Activated CD4-positive, alpha-beta T cell treated with anti-CD3 and anti-CD28 coated beads for 4 hours (primary cell): ENCODE results near the gene PCDHGC4.

Source experiments
- DNase-seq, 2 donors: peaks; one replicate each; pipeline ENCODE4 v3.0.0-alpha.2; 2020

The PCDHGC4 gene

GRCh38 chr5:141532726-141533125 lies 47.9 kb downstream of the PCDHGC4 start:
- no peak for DNase-seq

GRCh38 chr5:141533897-141534296 lies 49.1 kb downstream of the PCDHGC4 start:
- no peak for DNase-seq

GRCh38 chr5:141534492-141535213 lies 49.8 kb downstream of the PCDHGC4 start:
- no peak for DNase-seq
